ENCODE results near the gene SEMA6B.
"Not testable (repeated sequence)": the region's sequence is repeated elsewhere in the genome, so short reads cannot be mapped to it uniquely, and the experiment has no call there.

The SEMA6B gene

GRCh38 chr19:4559569-4559968, at the start of gene SEMA6B:
SEMA6B (minus strand) TSS chr19:4559684; CDS start chr19:4558457, 1,227 bp downstream.
- no peak for DNase-seq

GRCh38 chr19:4606921-4607678, 47.6 kb upstream of the SEMA6B start:
- DNase-seq = peak; percentile 89

GRCh38 chr19:4606181-4606580, 46.7 kb upstream of the SEMA6B start:
- no peak for DNase-seq

GRCh38 chr19:4604912-4605311, 45.4 kb upstream of the SEMA6B start:
- no peak for DNase-seq

DNA sequence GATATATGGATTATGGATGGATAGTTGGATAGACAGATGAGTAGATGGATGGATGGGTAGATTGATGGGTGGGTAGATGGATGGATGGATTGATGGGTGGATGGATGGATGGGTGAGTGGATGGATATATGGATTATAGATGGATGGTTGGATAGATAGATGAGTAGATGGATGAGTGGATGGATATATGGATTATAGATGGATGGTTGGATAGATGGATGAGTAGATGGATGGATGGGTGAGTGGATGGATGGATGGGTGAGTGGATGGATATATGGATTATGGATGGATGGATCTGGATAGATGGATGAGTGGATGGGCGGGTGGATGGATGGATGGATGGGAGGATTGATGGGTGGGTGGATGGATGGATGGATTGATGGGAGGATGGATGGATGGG, 43.4 kb upstream of the SEMA6B start:
- DNase-seq = no peak

DNA sequence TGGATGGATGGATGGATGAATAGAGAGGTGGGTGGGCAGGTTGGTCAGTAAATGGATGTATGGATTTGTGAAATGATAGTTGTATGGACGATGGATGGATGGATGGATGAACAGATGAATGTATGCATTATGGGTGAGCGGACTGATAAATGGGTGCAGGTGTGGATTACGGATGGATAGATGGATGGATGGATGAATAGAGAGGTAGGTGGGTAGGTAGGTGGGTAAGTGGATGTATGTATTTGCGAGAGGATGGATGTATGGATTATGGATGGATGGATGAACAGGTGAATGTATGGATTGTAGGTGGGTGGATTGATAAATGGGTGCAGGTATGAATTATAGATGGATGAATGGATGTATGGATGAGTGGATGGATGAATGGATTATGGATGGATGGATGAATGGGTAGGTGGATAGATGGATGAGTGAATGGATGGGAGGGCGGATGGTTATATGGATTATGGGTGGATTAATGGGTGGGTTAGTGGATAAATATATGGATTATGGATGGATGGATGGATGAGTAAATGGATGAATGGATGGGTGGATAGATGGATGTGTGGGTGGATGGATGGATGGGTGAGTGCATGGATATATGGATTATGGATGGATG, 42.8 kb upstream of the SEMA6B start:
- no peak for DNase-seq

- no peak for DNase-seq
These were observed 41.4 kb upstream of the SEMA6B start for GRCh38 chr19:4600893-4601292.

- DNase-seq = no peak
These were observed 40.6 kb upstream of the SEMA6B start for GRCh38 chr19:4600082-4600481.

DNA sequence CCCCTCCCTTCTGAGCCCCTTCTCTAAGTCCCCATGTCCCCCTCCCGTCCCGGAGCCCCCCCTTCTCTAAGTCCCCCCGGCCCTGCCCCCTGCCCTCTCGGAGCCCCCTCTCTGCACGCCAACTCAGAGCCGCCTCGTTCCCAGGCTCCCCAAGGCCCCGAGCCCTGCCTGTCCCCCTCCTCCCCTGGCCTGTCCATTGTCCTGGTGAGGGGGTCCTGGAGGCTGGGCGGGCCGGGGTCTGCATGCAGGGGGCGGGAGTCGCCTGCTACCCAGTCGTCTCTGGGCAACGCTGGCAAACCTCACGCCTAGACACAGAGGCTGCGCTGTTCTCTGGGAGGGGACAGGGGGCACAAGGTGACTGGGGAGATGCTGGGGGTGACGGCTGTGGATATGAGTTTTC, 39.2 kb upstream of the SEMA6B start:
- no peak for DNase-seq

DNA sequence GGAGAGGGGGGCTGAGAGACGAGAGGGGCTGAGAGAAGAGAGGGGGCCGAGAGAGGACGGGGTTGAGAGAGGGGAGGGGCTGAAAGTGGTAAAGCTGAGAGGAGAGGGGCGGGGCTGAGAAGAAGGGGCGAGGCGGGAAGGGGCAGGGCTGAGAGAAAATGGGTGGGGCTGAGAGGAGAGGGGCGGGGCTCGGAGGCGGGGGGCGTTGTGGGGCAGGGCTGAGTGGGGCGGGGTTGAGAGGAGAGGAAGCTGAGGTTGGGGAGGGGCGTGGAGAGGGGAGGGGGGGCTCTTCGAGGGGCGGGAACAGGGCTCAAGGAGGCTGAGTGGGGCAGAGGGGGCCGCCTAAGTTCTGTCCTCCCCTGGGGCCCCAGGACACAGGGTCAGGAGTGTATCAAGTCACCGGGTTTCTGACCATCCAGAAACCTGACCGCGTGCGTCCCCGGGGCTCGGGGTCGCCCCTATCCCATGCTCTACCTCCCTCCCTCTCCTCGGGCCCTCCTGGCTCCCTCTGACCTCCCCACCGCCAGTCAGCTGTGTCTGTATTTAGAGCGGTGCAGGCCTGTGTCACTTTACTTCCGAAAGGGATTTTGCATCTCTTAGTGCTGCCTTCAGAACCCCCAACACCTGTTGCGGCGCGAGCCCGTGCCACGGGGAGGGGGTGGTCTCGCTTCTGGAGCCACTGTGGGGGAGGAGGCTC, 38.6 kb upstream of the SEMA6B start:
- DNase-seq = peak; percentile 28 to 44

DNA sequence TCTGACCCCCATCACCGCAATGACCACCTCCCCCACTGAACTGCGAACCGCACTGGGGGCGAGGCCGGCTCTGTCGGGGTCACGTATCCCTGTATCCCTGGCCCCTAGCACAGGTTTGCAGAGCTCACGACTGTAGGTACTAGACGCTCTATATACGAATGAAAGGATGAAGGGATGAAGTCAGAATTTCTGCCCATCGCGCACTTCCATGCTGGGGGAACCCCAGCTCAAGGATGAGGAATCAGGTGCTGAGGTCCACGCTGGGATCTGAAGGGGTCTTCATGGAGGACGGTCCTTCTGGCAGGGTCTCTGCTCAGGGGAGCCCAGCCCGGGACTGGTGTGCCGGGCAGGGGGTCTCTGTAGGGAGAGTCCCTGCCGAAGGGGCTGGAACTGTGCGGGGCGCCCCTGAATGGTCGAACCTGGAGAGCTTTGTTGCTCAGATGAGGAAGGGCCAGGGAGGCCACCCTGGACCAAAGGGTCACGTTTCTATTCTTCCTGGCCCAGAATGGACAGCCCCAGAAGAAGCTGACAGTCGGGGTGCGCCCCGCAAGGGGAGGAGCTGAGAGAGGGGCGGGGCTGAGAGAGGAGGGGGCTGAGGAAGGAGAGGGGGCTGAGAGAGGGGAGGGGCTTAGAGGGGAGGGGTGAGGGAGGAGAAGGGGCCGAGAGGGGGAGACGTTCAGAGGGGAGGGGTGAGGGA, 37.9 kb upstream of the SEMA6B start:
- no peak for DNase-seq

GRCh38 chr19:4596033-4596904, 36.8 kb upstream of the SEMA6B start:
- peak; percentile 78 to 83 for DNase-seq

- DNase-seq = not testable (repeated sequence)
These were observed 35.7 kb upstream of the SEMA6B start for GRCh38 chr19:4595158-4595557.

DNA sequence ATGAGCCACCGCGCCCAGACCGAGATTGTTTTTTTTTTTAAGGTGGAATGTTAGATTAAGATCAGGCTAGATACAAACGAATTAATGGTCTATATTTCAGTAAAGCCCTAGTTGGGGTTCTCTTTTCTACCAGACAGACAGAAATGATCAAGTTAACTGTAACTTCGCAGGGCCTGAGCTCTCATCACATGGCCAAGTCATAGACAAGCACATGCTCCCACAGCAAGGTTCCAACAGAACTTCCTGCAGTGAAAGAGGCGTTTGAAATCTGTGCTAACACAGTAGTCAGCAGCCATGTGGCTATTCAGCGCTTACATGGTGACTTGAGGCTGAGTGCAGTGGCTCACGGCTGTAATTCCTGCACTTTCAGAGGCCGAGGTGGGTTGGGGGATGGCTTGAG, 34.7 kb upstream of the SEMA6B start:
- DNase-seq = no peak

GRCh38 chr19:4593409-4593851, 33.9 kb upstream of the SEMA6B start:
- no peak for DNase-seq

GRCh38 chr19:4592445-4592844, 33.0 kb upstream of the SEMA6B start:
- DNase-seq = peak; percentile 42 to 71

- no peak for DNase-seq
These were observed 31.8 kb upstream of the SEMA6B start for GRCh38 chr19:4591320-4591719.

GRCh38 chr19:4590559-4590958, 31.1 kb upstream of the SEMA6B start:
- DNase-seq = no peak

DNA sequence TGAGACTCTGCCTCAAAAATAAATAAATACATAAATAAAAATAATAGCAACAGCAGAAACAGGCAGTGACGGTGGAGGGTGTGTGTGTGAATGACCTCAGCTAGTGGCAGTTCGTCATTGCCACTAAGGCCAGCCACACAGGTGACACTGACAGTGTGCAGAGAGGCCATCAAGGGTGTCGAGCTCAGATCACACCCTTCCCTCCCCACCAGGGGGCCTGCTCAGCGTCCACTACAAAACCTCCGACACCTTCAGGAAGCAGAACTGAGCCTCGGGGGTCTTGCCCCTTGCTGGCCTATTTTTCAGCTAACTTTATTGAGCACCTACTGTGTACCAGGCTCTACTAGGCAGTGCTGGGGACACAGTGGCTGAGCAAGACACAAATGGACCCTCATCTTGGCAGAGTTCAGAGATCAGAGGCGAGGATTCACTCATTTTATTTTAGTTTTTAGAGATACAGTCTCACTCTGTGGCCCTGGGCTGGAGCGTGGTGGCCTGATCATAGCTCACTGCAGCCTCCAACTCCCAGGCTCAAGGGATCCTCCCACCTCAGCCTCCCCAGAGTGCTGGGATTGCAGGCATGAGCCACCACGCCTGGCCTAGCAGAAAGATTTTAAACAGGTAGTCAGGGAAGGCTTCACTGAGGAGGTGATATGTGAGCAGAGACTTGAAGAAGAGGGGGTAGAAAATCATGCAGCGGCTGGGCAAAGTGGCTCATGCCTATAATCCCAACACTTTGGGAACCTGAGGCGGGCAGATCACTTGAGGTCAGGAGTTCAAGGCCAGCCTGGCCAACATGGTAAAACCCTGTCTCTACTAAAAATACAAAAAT, 30.3 kb upstream of the SEMA6B start:
- peak in 1 of 2 experiments; percentile 45 for DNase-seq

GRCh38 chr19:4588291-4588761, 28.8 kb upstream of the SEMA6B start:
- DNase-seq = no peak

GRCh38 chr19:4587527-4587926, 28.0 kb upstream of the SEMA6B start:
- DNase-seq = no peak

Measured in NCI-H524 (cell line).